NB4 (cell line): ENCODE results near the gene ZNF746.
A peak's percentile ranks its signal among the peaks of the same experiment; 100 is the strongest.

Source experiments
- DNase-seq: peaks from one replicate; pipeline ENCODE4 v3.0.0; 2010; ENCODE audit warnings: low read depth
- H3K4me3 ChIP-seq: one replicate; pipeline ENCODE4 v1.5.1; 2011; ENCODE audit warnings: mild to moderate bottlenecking, low read depth, low read length, moderate library complexity
- CTCF ChIP-seq: IDR thresholded peaks from one replicate; pipeline ENCODE4 v1.5.1; 2012; ENCODE audit warnings: low read depth, low read length
- MAX ChIP-seq: IDR thresholded peaks from 2 replicates; pipeline ENCODE4 v1.6.1; 2011; ENCODE audit warnings: low read depth, low read length
- MYC ChIP-seq: IDR thresholded peaks from 2 replicates; pipeline ENCODE4 v1.6.1; 2011; ENCODE audit warnings: low read depth, low read length
- POLR2A ChIP-seq: IDR thresholded peaks from 2 replicates; pipeline ENCODE4 v1.6.1; 2011; ENCODE audit warnings: mild to moderate bottlenecking; ENCODE audit not compliant: insufficient read length; ENCODE audit errors: extremely low read depth

Gene ZNF746

GRCh38 chr7:149432121-149432691 is 65.4 kb downstream of the ZNF746 start:
- TF ChIP-seq MYC (no peak), CTCF (no peak), POLR2A (no peak), MAX (no peak)
- no peak for DNase-seq
- H3K4me3 ChIP-seq: no peak overlapping the region

GRCh38 chr7:149431486-149432120 is 66.0 kb downstream of the ZNF746 start:
- TF ChIP-seq MYC: no peak
- no peak for TF ChIP-seq MAX
- TF ChIP-seq CTCF: no peak
- no peak for TF ChIP-seq POLR2A
- no peak overlapping the region for H3K4me3 ChIP-seq
- no peak for DNase-seq

- no peak overlapping the region for H3K4me3 ChIP-seq
- peak; percentile 37 for DNase-seq
- TF ChIP-seq CTCF (no peak), POLR2A (no peak), MYC (no peak), MAX (no peak)
These were observed 67.4 kb downstream of the ZNF746 start for GRCh38 chr7:149430192-149430591.

- TF ChIP-seq POLR2A (no peak), MAX (no peak), CTCF (no peak)
- DNase-seq: no peak
- no peak overlapping the region for H3K4me3 ChIP-seq
These were observed 69.7 kb downstream of the ZNF746 start for GRCh38 chr7:149427893-149428292.

GRCh38 chr7:149427096-149427680 is 70.4 kb downstream of the ZNF746 start:
- TF ChIP-seq MAX (no peak), CTCF (no peak), MYC (no peak), POLR2A (no peak)
- no peak overlapping the region for H3K4me3 ChIP-seq
- no peak for DNase-seq
